ENCODE data around the gene TRAPPC3L.

TRAPPC3L gene

DNA sequence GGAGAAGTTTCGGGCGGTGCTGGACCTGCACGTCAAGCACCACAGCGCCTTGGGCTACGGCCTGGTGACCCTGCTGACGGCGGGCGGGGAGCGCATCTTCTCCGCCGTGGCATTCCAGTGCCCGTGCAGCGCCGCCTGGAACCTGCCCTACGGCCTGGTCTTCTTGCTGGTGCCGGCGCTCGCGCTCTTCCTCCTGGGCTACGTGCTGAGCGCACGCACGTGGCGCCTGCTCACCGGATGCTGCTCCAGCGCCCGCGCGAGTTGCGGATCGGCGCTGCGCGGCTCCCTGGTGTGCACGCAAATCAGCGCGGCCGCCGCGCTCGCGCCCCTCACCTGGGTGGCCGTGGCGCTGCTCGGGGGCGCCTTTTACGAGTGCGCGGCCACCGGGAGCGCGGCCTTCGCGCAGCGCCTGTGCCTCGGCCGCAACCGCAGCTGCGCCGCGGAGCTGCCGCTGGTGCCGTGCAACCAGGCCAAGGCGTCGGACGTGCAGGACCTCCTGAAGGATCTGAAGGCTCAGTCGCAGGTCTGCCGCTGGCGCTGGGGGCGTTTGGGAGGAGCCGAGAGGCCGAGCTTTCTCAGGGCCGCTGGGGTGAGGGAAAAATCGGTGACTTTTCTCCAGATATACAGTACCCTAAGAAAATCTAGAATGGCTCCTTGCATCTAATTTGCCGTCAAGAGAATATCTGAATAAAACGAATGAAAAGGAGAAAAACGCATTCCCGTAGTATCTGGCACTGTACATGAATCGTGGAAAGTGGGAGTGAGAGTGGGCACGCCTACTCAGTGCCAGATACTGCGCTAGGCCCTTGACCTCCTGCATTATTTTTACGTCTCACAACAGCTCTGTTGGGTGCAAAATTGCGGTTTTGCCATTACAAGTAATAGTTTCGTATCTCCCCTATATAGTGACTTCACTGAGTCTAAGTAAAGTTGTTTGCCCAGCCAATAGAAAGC, 83.3 kb downstream of the TRAPPC3L start:
- DNase-seq: peak; percentile 39

DNA sequence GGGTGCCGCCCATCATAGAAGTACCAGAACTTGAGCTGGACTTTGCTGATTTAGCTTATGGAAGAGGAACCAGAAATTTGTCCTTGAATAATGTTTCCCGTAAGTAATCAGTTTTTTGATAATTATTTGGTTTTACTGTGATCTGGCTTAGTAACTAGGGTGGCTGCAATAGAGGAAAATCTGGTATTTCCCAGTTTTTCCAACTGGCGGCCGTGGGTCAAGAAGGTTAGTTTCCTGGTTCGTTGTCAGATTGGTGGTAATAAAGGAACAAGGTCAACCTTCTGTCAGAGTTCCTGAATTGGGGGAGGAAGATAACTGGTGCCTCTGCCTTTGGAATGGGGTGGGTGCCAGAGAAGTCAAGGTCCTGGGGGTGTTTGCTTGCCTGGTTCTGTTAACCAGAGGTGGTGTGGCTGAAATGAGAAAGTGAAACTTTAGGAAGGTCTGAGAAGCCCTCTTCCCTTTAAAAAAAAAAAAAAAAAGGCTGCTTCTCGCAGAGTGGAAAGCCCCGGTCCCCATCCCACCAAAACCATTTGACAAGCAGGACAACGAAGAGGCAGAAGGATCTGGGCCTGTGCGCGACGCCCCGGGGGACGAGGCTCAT, 84.1 kb downstream of the TRAPPC3L start, which contains the start of gene CALHM6:
CALHM6 (plus strand) TSS at position 45 of the 601 bp plus-strand sequence; CDS start at position 600, 555 bp downstream.
- DNase-seq: peak; percentile 18

DNA sequence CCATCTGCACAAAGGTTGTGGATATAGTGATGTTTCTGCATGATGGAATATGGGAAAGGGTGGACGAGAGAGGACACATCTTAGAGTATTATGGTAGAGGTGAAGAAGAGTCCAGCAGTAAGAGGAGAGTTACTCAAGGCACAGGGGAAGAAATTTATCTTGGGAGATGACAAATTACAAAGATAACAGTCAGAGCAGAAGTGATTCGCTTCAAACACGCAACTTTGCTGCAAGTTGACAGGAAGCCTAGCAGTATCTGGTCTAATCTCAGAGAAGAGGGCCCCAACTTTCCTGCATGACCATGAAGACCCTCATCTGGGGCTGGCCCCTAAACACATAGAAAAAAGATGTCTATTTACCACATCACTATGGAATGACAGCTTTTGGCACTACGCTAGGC, 85.6 kb downstream of the TRAPPC3L start:
- DNase-seq: no peak

DNA sequence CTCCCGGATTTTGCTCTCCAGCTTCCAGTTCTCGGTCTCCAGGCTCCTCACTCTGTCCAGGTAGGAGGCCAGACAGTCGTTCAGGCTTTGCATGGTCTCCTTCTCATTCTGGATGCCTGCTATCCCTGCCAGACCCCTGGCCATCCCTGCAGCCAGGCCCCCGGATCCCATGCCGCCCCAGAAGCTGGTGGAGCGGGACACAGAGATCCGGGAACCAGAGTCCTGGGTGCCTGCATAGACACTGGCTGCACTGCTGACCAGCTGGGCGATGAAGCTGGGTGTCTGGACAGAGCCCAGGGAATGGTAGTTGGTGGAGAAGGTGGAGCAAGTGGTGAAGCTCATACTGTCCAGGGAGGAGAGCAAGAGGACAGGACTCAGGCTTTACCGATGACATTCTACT, 87.2 kb downstream of the TRAPPC3L start:
- no peak for DNase-seq

DNA sequence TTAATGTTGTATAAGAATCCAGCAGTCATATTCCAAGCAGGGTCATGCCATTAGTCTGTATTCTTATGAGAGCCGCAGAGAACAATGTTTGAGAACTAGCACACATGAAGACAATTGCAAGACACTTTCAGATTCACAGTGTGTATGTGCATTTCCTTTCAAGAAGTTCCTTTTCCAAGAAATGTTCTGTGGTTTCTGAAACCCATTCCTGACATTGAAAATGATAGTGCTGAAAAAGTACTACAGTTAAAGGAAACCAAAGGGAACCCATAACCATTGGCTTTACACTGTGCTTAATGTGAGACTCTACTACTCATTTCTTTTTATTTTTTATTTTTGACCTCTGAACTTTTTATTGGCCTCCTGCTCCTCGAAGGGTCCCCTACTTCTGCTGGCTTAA, 88.6 kb downstream of the TRAPPC3L start:
- no peak for DNase-seq

DNA sequence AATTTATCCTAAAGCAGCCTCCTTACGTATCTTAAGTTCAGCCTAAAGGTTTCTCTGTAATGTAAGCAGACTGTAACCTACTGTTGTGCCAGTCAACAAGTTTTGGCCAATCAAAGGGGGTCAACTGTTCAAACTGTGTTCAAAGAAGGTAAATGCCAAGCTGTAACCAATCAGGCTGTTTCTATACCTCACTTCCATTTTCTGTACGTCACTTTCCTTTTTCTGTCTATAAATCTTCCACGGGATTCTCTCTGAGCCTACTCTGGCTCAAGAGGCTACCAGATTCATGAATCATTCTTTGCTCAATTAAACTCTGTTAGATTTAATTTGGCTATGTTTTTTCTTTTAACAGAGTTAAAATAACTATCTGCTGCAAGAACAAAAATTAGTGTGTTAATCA, 89.4 kb downstream of the TRAPPC3L start:
- DNase-seq: no peak

DNA sequence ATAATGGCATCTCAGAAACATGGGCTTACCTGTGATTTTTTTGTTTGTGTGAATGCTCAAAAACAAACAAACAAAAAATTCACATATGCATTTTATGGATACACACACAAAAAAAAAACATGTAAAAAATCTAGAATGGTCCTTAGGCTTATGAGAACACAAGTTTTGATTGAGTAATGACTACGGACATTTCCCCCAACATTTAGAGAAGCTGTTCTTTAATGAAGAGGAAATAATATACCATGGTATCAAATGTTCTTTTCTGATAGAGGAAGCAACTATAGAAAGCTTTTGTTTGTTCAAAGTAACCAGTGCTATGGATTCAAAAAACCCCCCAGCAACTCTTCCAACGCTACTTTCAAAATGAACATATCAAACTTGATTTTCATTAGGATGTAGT, 93.0 kb downstream of the TRAPPC3L start:
- no peak for DNase-seq

DNA sequence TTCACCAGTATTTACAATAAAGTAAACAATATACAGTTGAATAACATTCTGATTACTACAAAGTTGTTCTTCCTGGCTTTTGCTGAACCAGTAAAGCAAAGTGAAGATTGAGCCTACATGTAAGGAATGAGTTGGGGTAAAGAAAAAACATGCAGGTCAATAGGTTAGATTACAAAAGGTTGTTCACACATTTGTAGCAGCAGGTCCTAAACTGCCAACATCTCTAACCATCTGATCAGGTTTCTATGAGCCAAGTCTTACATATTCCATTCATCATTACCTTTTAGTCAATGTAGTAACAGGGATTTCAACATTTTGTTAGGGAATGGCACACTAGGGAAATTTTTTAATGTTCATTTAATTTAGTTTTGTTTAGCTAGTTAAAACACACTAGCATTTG, 93.6 kb downstream of the TRAPPC3L start:
- no peak for DNase-seq

DNA sequence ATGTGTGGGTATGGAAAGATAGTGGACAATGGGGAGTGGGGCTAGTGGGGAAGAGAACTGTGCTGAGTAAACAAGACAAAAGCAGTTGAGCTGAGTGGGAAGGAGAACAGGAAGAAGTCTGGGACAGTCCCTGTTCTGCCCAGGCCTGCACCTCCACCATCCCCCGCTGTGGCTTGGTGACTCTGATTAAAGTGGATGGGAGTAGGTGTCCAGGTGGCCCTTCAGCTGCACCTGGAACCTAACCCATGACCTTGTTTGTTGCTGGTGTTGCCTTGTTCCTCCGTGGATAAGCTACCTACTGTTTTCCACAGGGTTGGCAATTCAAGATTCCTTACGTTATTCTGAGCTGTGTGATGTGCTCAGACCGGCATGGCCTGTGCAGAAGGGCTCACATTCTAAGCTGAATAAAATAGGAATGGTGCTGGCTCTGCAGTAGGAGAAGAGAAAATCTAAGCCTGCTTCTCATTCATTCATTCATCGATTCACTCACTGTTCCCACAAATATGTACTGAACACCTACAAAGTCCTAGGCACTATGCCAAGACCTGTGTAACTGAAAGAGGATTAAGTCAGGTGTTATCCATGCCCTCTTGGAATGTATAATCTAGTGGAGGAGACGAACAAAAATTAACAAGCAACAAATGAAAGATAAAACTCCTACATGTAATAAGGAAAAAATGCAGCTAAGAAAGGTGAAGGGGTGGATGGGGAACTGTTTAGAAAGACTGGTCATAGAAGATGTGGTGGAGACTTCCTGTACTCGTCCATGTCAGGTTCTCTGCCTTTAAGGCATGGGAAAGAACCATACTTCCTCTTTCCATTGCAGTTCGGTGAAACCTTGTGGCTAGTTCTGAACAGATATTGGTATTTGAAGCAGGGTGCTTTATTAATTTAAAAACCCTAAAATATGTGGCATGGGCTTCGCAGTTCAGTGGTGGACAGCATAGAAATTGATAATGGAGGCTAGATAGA, 94.4 kb downstream of the TRAPPC3L start:
- DNase-seq: no peak

DNA sequence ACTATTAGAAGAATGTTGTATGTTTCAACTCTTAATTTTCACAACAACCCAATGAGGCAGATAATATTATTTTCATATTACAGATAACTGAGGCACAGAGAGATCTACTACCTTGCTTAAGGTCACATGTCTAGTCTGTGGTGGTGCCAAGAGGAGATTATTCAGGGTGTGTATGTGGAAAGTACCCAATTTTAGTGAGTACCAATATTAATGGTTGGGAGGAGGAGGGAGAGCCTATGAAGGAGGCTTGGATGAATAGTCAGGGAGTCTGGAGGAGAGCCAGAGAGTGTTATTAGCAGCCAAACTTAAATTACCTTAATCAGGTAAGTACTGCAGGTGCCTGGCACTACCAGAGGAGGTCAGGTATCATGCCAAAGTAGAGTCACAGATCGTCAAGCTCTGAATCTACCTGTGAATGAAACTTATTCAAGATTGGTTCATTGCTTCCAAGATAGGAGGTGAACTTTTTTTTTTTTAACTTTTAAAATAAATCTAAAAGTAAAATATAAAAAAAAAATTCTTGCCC, 95.2 kb downstream of the TRAPPC3L start:
- DNase-seq: no peak

DNA sequence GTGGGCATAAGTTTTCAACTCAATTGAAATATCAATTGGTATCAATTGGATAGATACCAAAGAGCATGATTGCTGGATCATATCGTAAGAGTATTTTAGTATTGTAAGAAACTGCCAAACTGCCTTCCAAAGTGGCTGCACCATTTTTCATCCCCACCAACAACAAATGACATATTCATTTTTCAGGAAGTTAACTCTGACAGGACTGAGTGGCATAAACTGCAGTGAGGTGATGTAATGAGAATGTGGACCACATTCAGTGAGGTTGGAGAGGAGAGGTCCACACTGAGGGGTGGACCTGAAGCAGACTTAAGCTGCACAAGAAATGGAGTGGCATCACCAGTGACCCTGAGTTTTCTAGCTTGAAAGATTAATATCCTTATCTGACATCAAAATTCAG, 95.9 kb downstream of the TRAPPC3L start:
- DNase-seq: no peak

DNA sequence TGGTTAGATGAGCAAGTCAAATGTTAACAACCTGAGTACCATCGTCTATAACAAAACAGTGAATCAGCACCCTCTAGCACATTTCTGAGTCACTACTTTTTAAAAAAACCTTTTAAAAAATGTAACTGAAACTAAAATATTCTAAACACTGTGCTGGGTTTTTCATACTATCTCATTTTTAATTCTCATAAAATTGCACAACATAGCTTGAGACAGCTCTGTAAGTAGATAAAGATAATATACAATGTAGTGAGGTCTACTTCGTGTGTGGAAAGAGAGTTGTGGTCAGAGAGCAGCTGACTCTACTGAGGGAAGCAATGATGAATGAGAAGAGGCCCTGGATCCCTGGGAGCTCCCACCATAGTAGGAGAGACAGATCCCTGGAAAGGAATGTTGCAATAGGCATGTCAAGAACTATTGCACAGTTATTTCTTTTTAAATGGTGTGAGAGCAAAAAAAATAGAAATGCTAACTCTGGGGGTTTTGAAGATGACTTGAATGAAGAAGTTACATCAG, 97.9 kb downstream of the TRAPPC3L start:
- no peak for DNase-seq

DNA sequence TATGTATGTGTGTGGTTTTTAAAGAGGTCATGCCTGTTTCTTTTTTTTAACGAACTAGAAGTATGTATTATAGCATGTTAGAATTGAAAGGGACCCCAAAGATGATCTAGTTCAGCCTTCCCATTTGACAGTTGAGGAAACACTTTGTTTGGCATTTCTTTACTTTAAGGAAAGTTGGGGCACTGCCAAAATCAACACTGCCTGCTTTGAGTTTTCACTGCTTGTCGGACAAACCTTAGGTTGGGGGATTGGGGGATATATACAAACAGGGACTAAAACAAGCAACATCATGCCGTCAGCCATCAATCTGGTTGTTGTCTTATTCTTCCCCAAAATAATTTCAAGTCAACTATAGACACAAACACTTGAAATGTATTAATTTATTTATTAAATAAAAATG, 98.4 kb downstream of the TRAPPC3L start:
- DNase-seq: no peak

DNA sequence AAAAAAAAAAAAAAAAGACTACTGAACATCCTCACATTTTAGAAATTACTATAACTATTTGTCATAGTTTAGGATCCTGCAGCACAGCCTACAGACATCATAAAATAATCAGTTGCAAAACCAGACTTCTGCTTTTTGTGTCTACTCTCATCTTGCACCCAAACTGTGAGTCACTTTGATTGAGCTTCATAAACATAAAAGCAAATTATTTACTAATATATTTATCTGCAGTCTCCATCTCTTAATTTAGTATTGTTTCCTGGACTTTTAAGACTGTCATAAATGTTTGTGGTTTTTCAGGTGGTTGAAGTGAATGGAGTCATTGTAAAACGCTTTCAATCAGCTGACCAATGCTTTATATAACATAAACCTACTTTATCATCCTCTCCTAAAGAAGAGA, 99.1 kb downstream of the TRAPPC3L start:
- DNase-seq: no peak

DNA sequence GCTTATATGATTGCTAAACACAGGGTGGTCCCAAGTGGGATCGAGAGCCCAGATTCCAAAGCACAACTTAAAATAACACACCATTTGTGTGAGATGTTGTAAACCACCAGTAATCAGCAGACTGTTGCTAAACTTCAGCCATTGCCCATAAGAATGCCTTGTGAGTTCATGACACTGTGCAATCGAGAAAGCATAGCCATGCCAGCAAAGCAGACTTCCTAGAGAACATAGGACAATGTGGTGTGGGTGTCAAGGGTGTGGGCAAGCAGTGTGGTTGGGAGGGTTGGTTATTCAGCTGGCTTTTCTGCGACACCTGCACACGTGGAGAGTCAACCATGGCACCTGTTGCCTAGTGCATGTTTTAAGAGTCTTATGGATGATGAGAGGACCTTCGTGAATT, 100.4 kb downstream of the TRAPPC3L start:
- DNase-seq: no peak

Data from CD4-positive, alpha-beta T cell treated with Interleukin-17A for 1 hour (primary cell).